ENCODE results near the gene PLSCR4. TPM values are rescaled to one million over a fixed set of nuclear protein-coding genes. Genes with fewer than 3 reads are reported as not detected.

PLSCR4 gene
- total RNA-seq, 1 experiment from 2014 or later, result 1.3 TPM

DNA sequence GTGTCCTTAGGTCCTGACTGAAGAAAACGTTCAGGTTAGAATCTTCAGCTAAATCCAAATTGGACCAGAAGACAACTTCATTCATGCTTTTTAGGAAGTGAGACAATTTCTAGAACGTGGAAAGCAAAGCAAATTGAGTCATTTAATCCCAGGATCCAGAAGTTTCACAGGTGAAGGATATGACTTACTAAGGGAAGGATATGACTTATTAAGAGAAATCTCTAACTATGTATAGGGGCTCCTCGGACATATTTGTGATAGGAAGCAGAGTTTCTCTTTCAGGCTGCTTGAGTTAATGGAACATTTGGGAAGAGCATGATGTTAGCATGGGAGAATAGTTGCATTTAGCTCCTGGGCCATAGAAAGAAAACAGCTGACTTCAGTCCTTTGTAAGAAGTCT lies 73.8 kb downstream of the PLSCR4 start:
- TF ChIP-seq, protein P1, sequence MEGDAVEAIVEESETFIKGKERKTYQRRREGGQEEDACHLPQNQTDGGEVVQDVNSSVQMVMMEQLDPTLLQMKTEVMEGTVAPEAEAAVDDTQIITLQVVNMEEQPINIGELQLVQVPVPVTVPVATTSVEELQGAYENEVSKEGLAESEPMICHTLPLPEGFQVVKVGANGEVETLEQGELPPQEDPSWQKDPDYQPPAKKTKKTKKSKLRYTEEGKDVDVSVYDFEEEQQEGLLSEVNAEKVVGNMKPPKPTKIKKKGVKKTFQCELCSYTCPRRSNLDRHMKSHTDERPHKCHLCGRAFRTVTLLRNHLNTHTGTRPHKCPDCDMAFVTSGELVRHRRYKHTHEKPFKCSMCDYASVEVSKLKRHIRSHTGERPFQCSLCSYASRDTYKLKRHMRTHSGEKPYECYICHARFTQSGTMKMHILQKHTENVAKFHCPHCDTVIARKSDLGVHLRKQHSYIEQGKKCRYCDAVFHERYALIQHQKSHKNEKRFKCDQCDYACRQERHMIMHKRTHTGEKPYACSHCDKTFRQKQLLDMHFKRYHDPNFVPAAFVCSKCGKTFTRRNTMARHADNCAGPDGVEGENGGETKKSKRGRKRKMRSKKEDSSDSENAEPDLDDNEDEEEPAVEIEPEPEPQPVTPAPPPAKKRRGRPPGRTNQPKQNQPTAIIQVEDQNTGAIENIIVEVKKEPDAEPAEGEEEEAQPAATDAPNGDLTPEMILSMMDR (conservative IDR thresholded peaks at IDR 0.05; ENCODE audit: low read depth, low read length), result no peak
- no peak for TF ChIP-seq EZH2 (IDR thresholded peaks at IDR 0.05; ENCODE audit: borderline replicate concordance, low read depth, low read length, poor library complexity, severe bottlenecking)

DNA sequence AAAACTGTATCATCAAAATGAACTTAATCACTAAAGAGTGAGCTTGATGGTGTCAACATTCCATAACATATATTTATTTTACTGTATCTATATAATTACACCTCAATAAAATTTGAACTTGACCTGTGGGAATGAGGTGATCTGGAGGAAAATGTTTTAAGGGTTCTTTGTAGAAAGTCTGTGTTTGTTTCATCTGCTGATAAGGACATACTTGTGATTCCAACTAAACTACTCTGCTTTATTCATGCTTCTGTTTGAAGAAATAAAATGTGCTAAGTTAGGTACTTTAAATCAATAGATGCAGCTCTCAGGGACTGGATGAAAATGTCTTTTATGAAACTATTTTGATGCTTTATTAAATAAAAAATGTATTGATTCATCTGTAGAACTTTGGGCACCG lies 78.3 kb downstream of the PLSCR4 start:
- no TSS peak for BruUV-seq (replicated peaks)
- no peak for DNase-seq (ENCODE audit: low spot score)
- POLR2A ChIA-PET (ENCODE audit: low non-redundant PET), result no interaction called here
- Histone ChIP-seq H3K4me1 (ENCODE audit: insufficient read depth, low read length, poor library complexity, severe bottlenecking) (no peaks in the 10 kb centered on the region), H3K27ac (ENCODE audit: low read depth, low read length, poor library complexity, severe bottlenecking) (no peak overlapping the region), H3K36me3 (ENCODE audit: insufficient read depth, low read length, poor library complexity, severe bottlenecking) (no peaks in the 10 kb centered on the region), H3K27me3 (replicated peaks; ENCODE audit: insufficient read depth, low read depth, low read length, poor library complexity) (no peaks in the 10 kb centered on the region), H3K4me3 (ENCODE audit: low read depth, low read length, poor library complexity, severe bottlenecking) (no peak overlapping the region), H3K9me3 (ENCODE audit: low read depth, low read length, poor library complexity, severe bottlenecking) (no peaks in the 10 kb centered on the region)
- TF ChIP-seq, protein P1 (conservative IDR thresholded peaks at IDR 0.05; ENCODE audit: low read depth, low read length), result no peak
- TF ChIP-seq EZH2 (IDR thresholded peaks at IDR 0.05; ENCODE audit: borderline replicate concordance, low read depth, low read length, poor library complexity, severe bottlenecking), result no peak
- CTCF ChIA-PET, result no interaction called here
- intact Hi-C loops (cut with micrococcal nuclease; ENCODE audit: unreplicated experiment), result no loop called here

More for the DNA sequence above, 73.8 kb downstream of the PLSCR4 start:
- H3K36me3 ChIP-seq (ENCODE audit: insufficient read depth, low read length, poor library complexity, severe bottlenecking), result no peaks in the 10 kb centered on the region
- no peak for DNase-seq (ENCODE audit: low spot score)
- no peak overlapping the region for H3K27ac ChIP-seq (ENCODE audit: low read depth, low read length, poor library complexity, severe bottlenecking)
- no peaks in the 10 kb centered on the region for H3K27me3 ChIP-seq (replicated peaks; ENCODE audit: insufficient read depth, low read depth, low read length, poor library complexity)
- intact Hi-C loops (cut with micrococcal nuclease; ENCODE audit: unreplicated experiment), result no loop called here
- no peaks in the 10 kb centered on the region for H3K4me1 ChIP-seq (ENCODE audit: insufficient read depth, low read length, poor library complexity, severe bottlenecking)
- ChIA-PET POLR2A (ENCODE audit: low non-redundant PET) (no interaction called here), CTCF (no interaction called here)
- no peak overlapping the region for H3K4me3 ChIP-seq (ENCODE audit: low read depth, low read length, poor library complexity, severe bottlenecking)
- no TSS peak for BruUV-seq (replicated peaks)
- no peaks in the 10 kb centered on the region for H3K9me3 ChIP-seq (ENCODE audit: low read depth, low read length, poor library complexity, severe bottlenecking)

DNA sequence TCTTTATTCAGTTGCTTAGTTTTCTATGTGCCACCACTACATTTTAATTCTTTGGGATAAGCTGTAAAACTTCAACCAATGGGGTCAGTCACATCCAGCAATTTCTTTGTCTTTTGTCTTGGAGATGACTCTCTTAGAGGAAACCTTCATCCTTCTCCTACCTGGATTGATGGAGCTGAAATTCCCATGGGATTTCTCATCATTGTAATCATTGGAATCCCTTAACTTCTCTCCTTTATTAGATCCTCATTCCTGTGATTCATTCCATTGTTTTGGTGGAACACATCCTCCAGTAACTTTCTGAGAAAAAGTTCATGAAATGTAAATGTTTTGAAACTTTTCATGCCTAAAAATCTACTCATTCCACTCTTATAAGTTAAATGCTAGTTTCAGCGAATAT lies 80.3 kb downstream of the PLSCR4 start:
- ChIA-PET POLR2A (ENCODE audit: low non-redundant PET) (no interaction called here), CTCF (no interaction called here)
- no peaks in the 10 kb centered on the region for H3K36me3 ChIP-seq (ENCODE audit: insufficient read depth, low read length, poor library complexity, severe bottlenecking)
- H3K4me1 ChIP-seq (ENCODE audit: insufficient read depth, low read length, poor library complexity, severe bottlenecking), result no peaks in the 10 kb centered on the region
- DNase-seq (ENCODE audit: low spot score), result no peak
- no peaks in the 10 kb centered on the region for H3K9me3 ChIP-seq (ENCODE audit: low read depth, low read length, poor library complexity, severe bottlenecking)
- TF ChIP-seq, protein P1 (conservative IDR thresholded peaks at IDR 0.05; ENCODE audit: low read depth, low read length), result no peak
- TF ChIP-seq EZH2 (IDR thresholded peaks at IDR 0.05; ENCODE audit: borderline replicate concordance, low read depth, low read length, poor library complexity, severe bottlenecking), result no peak
- no peaks in the 10 kb centered on the region for H3K27me3 ChIP-seq (replicated peaks; ENCODE audit: insufficient read depth, low read depth, low read length, poor library complexity)
- H3K27ac ChIP-seq (ENCODE audit: low read depth, low read length, poor library complexity, severe bottlenecking), result no peak overlapping the region
- no TSS peak for BruUV-seq (replicated peaks)
- intact Hi-C loops (cut with micrococcal nuclease; ENCODE audit: unreplicated experiment), result no loop called here
- H3K4me3 ChIP-seq (ENCODE audit: low read depth, low read length, poor library complexity, severe bottlenecking), result no peak overlapping the region
